IMR-90 (cell line): ENCODE results near the gene SGCE. TPM values are rescaled to one million over a fixed set of nuclear protein-coding genes. Genes with fewer than 3 reads are reported as not detected.

Source experiments
- ATAC-seq: fragments of 200-7000 bp; cut with Tn5 transposase; 2 replicates; pipeline ENCODE4 v1.9.1; 2020; ENCODE audit warnings: low read depth, mild to moderate bottlenecking, moderate library complexity
- BruUV-seq: library from RNA; stranded (reverse); fragments of 400-500 nt; replicated peaks from 2 replicates; lab custom pipeline; 2021; lab: Mats Ljungman, UMichigan
- CTCF ChIA-PET: fragments of 300-600 bp; formaldehyde crosslinking; extraction: SDS; loops from one replicate; lab custom pipeline; 2021; ENCODE audit warnings: antibody characterized with exemption; lab: Yijun Ruan, JAX
- POLR2A ChIA-PET: fragments of 300-600 bp; sonication (Branson Sonifier 250); formaldehyde crosslinking; loops from one replicate; lab custom pipeline; 2022; ENCODE audit warnings: antibody characterized with exemption; ENCODE audit not compliant: unreplicated experiment; lab: Charles Lee
- DNase-seq: peaks from one replicate; pipeline ENCODE4 v3.0.0; 2013
- H2AFZ ChIP-seq: replicated peaks from 2 replicates; pipeline ENCODE3; 2013; ENCODE audit warnings: low read length, mild to moderate bottlenecking; ENCODE audit not compliant: poor library complexity
- H2AK5ac ChIP-seq: 2 replicates; pipeline ENCODE4 v1.6.1; 2013; ENCODE audit warnings: low read depth, low read length, inconsistent platforms
- H2AK9ac ChIP-seq: replicated peaks from 2 replicates; pipeline ENCODE3; 2013; ENCODE audit warnings: mild to moderate bottlenecking, low read depth, low read length, moderate library complexity; ENCODE audit not compliant: poor library complexity
- H2BK120ac ChIP-seq: 2 replicates; pipeline ENCODE4 v1.6.1; 2013; ENCODE audit warnings: low read depth, low read length, inconsistent platforms
- H2BK15ac ChIP-seq: 3 replicates; pipeline ENCODE4 v1.6.1; 2013; ENCODE audit warnings: low read depth, low read length, inconsistent platforms
- H2BK20ac ChIP-seq: 2 replicates; pipeline ENCODE4 v1.6.1; 2013; ENCODE audit warnings: low read depth, mild to moderate bottlenecking, inconsistent platforms, low read length, moderate library complexity
- H2BK5ac ChIP-seq: 2 replicates; pipeline ENCODE4 v1.6.1; 2013; ENCODE audit warnings: mild to moderate bottlenecking, low read depth, low read length, inconsistent platforms; ENCODE audit not compliant: poor library complexity, severe bottlenecking
- H3K14ac ChIP-seq: replicated peaks from 2 replicates; pipeline ENCODE4 v1.6.1; 2013; ENCODE audit warnings: low read depth, low read length, inconsistent platforms
- H3K18ac ChIP-seq: 2 replicates; pipeline ENCODE4 v1.6.1; 2013; ENCODE audit warnings: low read depth, low read length, control low read depth
- H3K23ac ChIP-seq: 2 replicates; pipeline ENCODE4 v1.6.1; 2013; ENCODE audit warnings: low read depth, low read length, inconsistent platforms
- H3K27ac ChIP-seq: 2 replicates; pipeline ENCODE4 v1.5.1; 2013; ENCODE audit warnings: mild to moderate bottlenecking, control low read depth, low read length; ENCODE audit not compliant: insufficient read depth
- H3K27me3 ChIP-seq: 2 replicates; pipeline ENCODE4 v1.6.1; 2013; ENCODE audit warnings: low read length; ENCODE audit not compliant: control insufficient read depth, insufficient read depth
- H3K36me3 ChIP-seq: 2 replicates; pipeline ENCODE4 v1.6.1; 2013; ENCODE audit warnings: low read length, mixed read lengths; ENCODE audit not compliant: control insufficient read depth, insufficient read depth
- H3K4ac ChIP-seq: 2 replicates; pipeline ENCODE4 v1.6.1; 2013; ENCODE audit warnings: low read depth, low read length, inconsistent platforms
- H3K4me1 ChIP-seq: 2 replicates; pipeline ENCODE4 v1.6.1; 2013; ENCODE audit warnings: low read length, mixed read lengths; ENCODE audit not compliant: control insufficient read depth, insufficient read depth
- H3K4me2 ChIP-seq: 2 replicates; pipeline ENCODE4 v1.6.1; 2013; ENCODE audit warnings: low read depth, mild to moderate bottlenecking, control low read depth, low read length, moderate library complexity
- H3K4me3 ChIP-seq: 2 replicates; pipeline ENCODE4 v1.5.1; 2013; ENCODE audit warnings: low read depth, mild to moderate bottlenecking, control low read depth, low read length, moderate library complexity; ENCODE audit not compliant: insufficient read depth
- H3K56ac ChIP-seq: 2 replicates; pipeline ENCODE4 v1.6.1; 2013; ENCODE audit warnings: low read length, inconsistent platforms; ENCODE audit not compliant: insufficient read depth; ENCODE audit errors: extremely low read depth
- H3K79me1 ChIP-seq, 2 experiments: 2 replicates each; pipeline ENCODE4 v1.6.1; 2013; ENCODE audit warnings: low read length in 2 of 2, inconsistent platforms in 1 of 2, low read depth in 1 of 2
- H3K9ac ChIP-seq: 2 replicates; pipeline ENCODE4 v1.6.1; 2013; ENCODE audit warnings: low read depth, low read length, control low read depth
- H3K9me1 ChIP-seq: 2 replicates; pipeline ENCODE4 v1.6.1; 2013; ENCODE audit warnings: low read length, inconsistent platforms; ENCODE audit not compliant: insufficient read depth
- H3K9me3 ChIP-seq: 2 replicates; pipeline ENCODE4 v1.6.1; 2013; ENCODE audit warnings: low read length; ENCODE audit not compliant: control insufficient read depth, insufficient read depth
- H4K20me1 ChIP-seq: 2 replicates; pipeline ENCODE4 v1.6.1; 2013; ENCODE audit warnings: low read length, inconsistent platforms; ENCODE audit not compliant: insufficient read depth
- H4K5ac ChIP-seq: 2 replicates; pipeline ENCODE4 v1.6.1; 2013; ENCODE audit warnings: mild to moderate bottlenecking, low read depth, low read length, control low read depth
- H4K8ac ChIP-seq, 2 experiments: 2 replicates each; pipeline ENCODE4 v1.6.1; 2013; ENCODE audit warnings: low read depth in 2 of 2, low read length in 2 of 2, control low read depth in 1 of 2, inconsistent platforms in 1 of 2
- H4K91ac ChIP-seq: 2 replicates; pipeline ENCODE4 v1.6.1; 2013; ENCODE audit warnings: low read depth, low read length, inconsistent platforms; ENCODE audit not compliant: insufficient read depth
- BHLHE40 ChIP-seq: fragments of 150-350 bp; IDR thresholded peaks from 2 replicates; pipeline ENCODE4 v1.6.1; 2016; ENCODE audit warnings: mild to moderate bottlenecking, low read depth, low read length
- CEBPB ChIP-seq: IDR thresholded peaks from 2 replicates; pipeline ENCODE4 v1.6.1; 2012; ENCODE audit warnings: low read depth, low read length, improper control_type of control experiment
- CHD1 ChIP-seq: IDR thresholded peaks from 2 replicates; pipeline ENCODE4 v1.6.1; 2012; ENCODE audit warnings: low read depth, low read length, improper control_type of control experiment
- FOS ChIP-seq: fragments of 150-350 bp; IDR thresholded peaks from 2 replicates; pipeline ENCODE4 v1.6.1; 2016; ENCODE audit warnings: low read depth, low read length
- MAFK ChIP-seq: IDR thresholded peaks from 2 replicates; pipeline ENCODE4 v1.6.1; 2012; ENCODE audit warnings: low read depth, low read length, improper control_type of control experiment
- MAZ ChIP-seq: IDR thresholded peaks from 2 replicates; pipeline ENCODE4 v1.6.1; 2012; ENCODE audit warnings: low read depth, mild to moderate bottlenecking, low read length, improper control_type of control experiment, moderate library complexity, borderline replicate concordance
- MXI1 ChIP-seq: IDR thresholded peaks from 2 replicates; pipeline ENCODE4 v1.6.1; 2012; ENCODE audit warnings: low read depth, mild to moderate bottlenecking, low read length, moderate library complexity, borderline replicate concordance
- POLR2A ChIP-seq: IDR thresholded peaks from 2 replicates; pipeline ENCODE4 v1.6.1; 2012; ENCODE audit warnings: mild to moderate bottlenecking, low read depth, low read length
- RCOR1 ChIP-seq: IDR thresholded peaks from 2 replicates; pipeline ENCODE4 v1.6.1; 2012; ENCODE audit warnings: mild to moderate bottlenecking, low read length, improper control_type of control experiment; ENCODE audit not compliant: insufficient replicate concordance
- SMC3 ChIP-seq: fragments of 150-350 bp; IDR thresholded peaks from 2 replicates; pipeline ENCODE4 v1.6.1; 2016; ENCODE audit warnings: low read depth, mild to moderate bottlenecking, antibody characterized with exemption, low read length, moderate library complexity
- USF2 ChIP-seq: fragments of 150-350 bp; IDR thresholded peaks from 2 replicates; pipeline ENCODE4 v1.6.1; 2017; ENCODE audit warnings: mild to moderate bottlenecking, antibody characterized with exemption, low read length, low read depth
- WGBS, 2 experiments: methylation state at CpG; one replicate each; pipeline versions ENCODE4 v1.1.5 to v1.1.7; 2013; ENCODE audit warnings: missing lambda C conversion rate in 2 of 2; ENCODE audit not compliant: insufficient read length in 1 of 2; ENCODE audit errors: extremely low coverage in 2 of 2; 5-methylcytosine and 5-hydroxymethylcytosine counted together
- dilution Hi-C: fragments of 300-500 bp; cut with HindIII; formaldehyde crosslinking; loops from one replicate; pipeline ENCODE4 v1.14.3; 2018; ENCODE audit warnings: low sequenced_read_pairs; ENCODE audit not compliant: unreplicated experiment
- in situ Hi-C: fragments of 300-500 bp; cut with MboI; formaldehyde crosslinking; loops from 3 replicates; pipeline ENCODE4 v1.14.3; 2019; ENCODE audit warnings: low sequenced_read_pairs, inconsistent platforms, mixed read lengths
- intact Hi-C: fragments of 100-400 bp; cut with micrococcal nuclease; formaldehyde crosslinking; loops from 2 replicates; pipeline ENCODE4 v1.10.0; 2022
- polyA plus RNA-seq, 3 experiments: library from polyadenylated mRNA; depleted of rRNA; stranded (reverse); fragments of >200 nt; gene quantifications; 2 replicates each; pipeline ENCODE4 v1.2.3, GENCODE V29; 2012; ENCODE audit warnings: low replicate concordance in 1 of 3
- total RNA-seq: library from RNA; depleted of rRNA; stranded (reverse); fragments of >200 nt; gene quantifications from 2 replicates; pipeline ENCODE4 v1.2.3, GENCODE V29; 2012
- TF ChIP-seq, protein P1 (sequence below): fragments of 150-350 bp; IDR thresholded peaks from 2 replicates; pipeline ENCODE4 v1.6.1; 2016; ENCODE audit warnings: low read depth, mild to moderate bottlenecking, low read length, moderate library complexity, borderline replicate concordance
- TF ChIP-seq, protein P2 (sequence below): conservative IDR thresholded peaks from 2 replicates; pipeline ENCODE4 v1.5.1; 2012; ENCODE audit warnings: mild to moderate bottlenecking, low read depth, low read length, improper control_type of control experiment

The SGCE gene
- total and polyA plus RNA-seq, 2 of the 4 experiments (the other 2 are of a cell fraction): 39.4 to 40.5 TPM

GRCh38 chr7:94675356-94675755 lies 19.4 kb upstream of the SGCE start:
- no peak overlapping the region for H3K23ac ChIP-seq
- ATAC-seq: no peak
- H3K14ac ChIP-seq: no peak overlapping the region
- no peak for TF ChIP-seq MAZ
- TF ChIP-seq BHLHE40: no peak
- TF ChIP-seq SMC3: no peak
- no peak for TF ChIP-seq MAFK
- TF ChIP-seq MXI1: no peak
- no peak for TF ChIP-seq POLR2A
- TF ChIP-seq, protein P1, sequence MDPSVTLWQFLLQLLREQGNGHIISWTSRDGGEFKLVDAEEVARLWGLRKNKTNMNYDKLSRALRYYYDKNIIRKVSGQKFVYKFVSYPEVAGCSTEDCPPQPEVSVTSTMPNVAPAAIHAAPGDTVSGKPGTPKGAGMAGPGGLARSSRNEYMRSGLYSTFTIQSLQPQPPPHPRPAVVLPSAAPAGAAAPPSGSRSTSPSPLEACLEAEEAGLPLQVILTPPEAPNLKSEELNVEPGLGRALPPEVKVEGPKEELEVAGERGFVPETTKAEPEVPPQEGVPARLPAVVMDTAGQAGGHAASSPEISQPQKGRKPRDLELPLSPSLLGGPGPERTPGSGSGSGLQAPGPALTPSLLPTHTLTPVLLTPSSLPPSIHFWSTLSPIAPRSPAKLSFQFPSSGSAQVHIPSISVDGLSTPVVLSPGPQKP: no peak
- TF ChIP-seq USF2: no peak
- no peak for TF ChIP-seq FOS
- TF ChIP-seq, protein P2, sequence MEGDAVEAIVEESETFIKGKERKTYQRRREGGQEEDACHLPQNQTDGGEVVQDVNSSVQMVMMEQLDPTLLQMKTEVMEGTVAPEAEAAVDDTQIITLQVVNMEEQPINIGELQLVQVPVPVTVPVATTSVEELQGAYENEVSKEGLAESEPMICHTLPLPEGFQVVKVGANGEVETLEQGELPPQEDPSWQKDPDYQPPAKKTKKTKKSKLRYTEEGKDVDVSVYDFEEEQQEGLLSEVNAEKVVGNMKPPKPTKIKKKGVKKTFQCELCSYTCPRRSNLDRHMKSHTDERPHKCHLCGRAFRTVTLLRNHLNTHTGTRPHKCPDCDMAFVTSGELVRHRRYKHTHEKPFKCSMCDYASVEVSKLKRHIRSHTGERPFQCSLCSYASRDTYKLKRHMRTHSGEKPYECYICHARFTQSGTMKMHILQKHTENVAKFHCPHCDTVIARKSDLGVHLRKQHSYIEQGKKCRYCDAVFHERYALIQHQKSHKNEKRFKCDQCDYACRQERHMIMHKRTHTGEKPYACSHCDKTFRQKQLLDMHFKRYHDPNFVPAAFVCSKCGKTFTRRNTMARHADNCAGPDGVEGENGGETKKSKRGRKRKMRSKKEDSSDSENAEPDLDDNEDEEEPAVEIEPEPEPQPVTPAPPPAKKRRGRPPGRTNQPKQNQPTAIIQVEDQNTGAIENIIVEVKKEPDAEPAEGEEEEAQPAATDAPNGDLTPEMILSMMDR: no peak
- no peak for TF ChIP-seq RCOR1
- no peak for TF ChIP-seq CHD1
- no peak for TF ChIP-seq CEBPB
- H2BK15ac ChIP-seq: no peak overlapping the region
- no peak overlapping the region for H4K91ac ChIP-seq
- no peaks in the 10 kb centered on the region for H3K36me3 ChIP-seq
- peak; percentile 12 for DNase-seq
- H2BK20ac ChIP-seq: no peak overlapping the region
- no peaks in the 10 kb centered on the region for H3K9me3 ChIP-seq
- intact Hi-C loops: no loop called here
- no peak overlapping the region for H3K9ac ChIP-seq
- H3K4ac ChIP-seq: no peak overlapping the region
- H2AK9ac ChIP-seq: no peak overlapping the region
- H3K9me1 ChIP-seq: no peaks in the 10 kb centered on the region
- no peaks in the 10 kb centered on the region for H3K79me1 ChIP-seq
- H2BK120ac ChIP-seq: no peak overlapping the region
- no peak overlapping the region for H2BK5ac ChIP-seq
- no peak overlapping the region for H3K27ac ChIP-seq
- H2AFZ ChIP-seq: no peak overlapping the region
- no peak overlapping the region for H3K4me3 ChIP-seq
- no peaks in the 10 kb centered on the region for H3K4me1 ChIP-seq
- no peaks in the 10 kb centered on the region for H4K20me1 ChIP-seq
- no TSS peak for BruUV-seq
- no peaks in the 10 kb centered on the region for H3K27me3 ChIP-seq
- H3K4me2 ChIP-seq: no peak overlapping the region
- H4K5ac ChIP-seq: no peak overlapping the region
- POLR2A ChIA-PET: no interaction called here
- dilution Hi-C loops: no loop called here
- in situ Hi-C loops: no loop called here
- no peak overlapping the region for H3K18ac ChIP-seq
- H4K8ac ChIP-seq: no peak overlapping the region
- H3K56ac ChIP-seq: no peak overlapping the region
- CTCF ChIA-PET: interaction anchor here (0.6 kb wide), 1 partner anchor 183 kb away, joined by 3 read pairs; no protein-coding TSS in a partner anchor
- no CpG with 5 or more reads among the region's 8 CpGs for WGBS, 2 experiments
- no peak overlapping the region for H2AK5ac ChIP-seq
